H1 (cell line): ENCODE data around the gene PREX1. TPM values are rescaled to one million over a fixed set of nuclear protein-coding genes. Genes with fewer than 3 reads are reported as not detected.

ENCODE experiments used
- FOSL1 ChIP-seq: IDR thresholded peaks from 2 replicates; pipeline ENCODE4 v1.6.1; 2011; ENCODE audit warnings: mild to moderate bottlenecking, low read depth, low read length, moderate library complexity; ENCODE audit not compliant: insufficient read depth
- GABPA ChIP-seq: IDR thresholded peaks from 2 replicates; pipeline ENCODE4 v1.6.1; 2011; ENCODE audit warnings: mild to moderate bottlenecking, low read length, moderate library complexity, borderline replicate concordance; ENCODE audit not compliant: insufficient read depth
- HDAC6 ChIP-seq: IDR thresholded peaks from one replicate; pipeline ENCODE4 v1.7.1; 2012; ENCODE audit warnings: low read depth, mild to moderate bottlenecking, inconsistent platforms, low read length, moderate library complexity
- KDM5A ChIP-seq: fragments of 200-600 bp; IDR thresholded peaks from 2 replicates; pipeline ENCODE4 v1.7.1; 2012; ENCODE audit warnings: mild to moderate bottlenecking, low read length, inconsistent platforms, mixed read lengths
- SRF ChIP-seq: IDR thresholded peaks from 2 replicates; pipeline ENCODE4 v1.6.1; 2011; ENCODE audit warnings: mild to moderate bottlenecking, low read depth, low read length, moderate library complexity
- TCF12 ChIP-seq: IDR thresholded peaks from 2 replicates; pipeline ENCODE4 v1.6.1; 2011; ENCODE audit warnings: low read depth, mild to moderate bottlenecking, low read length
- YY1 ChIP-seq: IDR thresholded peaks from 2 replicates; pipeline ENCODE4 v1.6.1; 2011; ENCODE audit warnings: low read depth, mild to moderate bottlenecking, low read length
- polyA plus RNA-seq, 7 experiments: library from polyadenylated mRNA; depleted of rRNA in 3 of 7; stranded (reverse) in 5 of 7; unstranded in 2 of 7; fragments of >200 nt in 5 of 7; fragments of 200-250 nt in 2 of 7; gene quantifications; 1 replicate in 5 of 7; 2 replicates in 1 of 7; 4 replicates in 1 of 7; pipeline versions ENCODE4 v1.2.1 to v1.2.3, GENCODE V29; 2011 to 2013; ENCODE audit warnings: missing spikeins in 2 of 7, mixed read lengths in 2 of 7
- total RNA-seq: library from RNA; stranded (reverse); fragmentation: NEBNext Ultra II Directional; extraction: Animal tissue kit (Norgen Biotek cat#: 25700); gene quantifications from 2 replicates; pipeline ENCODE4 v1.2.1, GENCODE V29; 2021
- TF ChIP-seq, protein P1 (sequence below): fragments of 300-600 bp; sonication (generic); IDR thresholded peaks from 2 replicates; pipeline ENCODE4 v1.7.1; 2012; ENCODE audit warnings: low read length, moderate library complexity, mild to moderate bottlenecking, inconsistent platforms; ENCODE audit not compliant: insufficient replicate concordance
- TF ChIP-seq, protein P2 (sequence below), 3 experiments: IDR thresholded peaks; 1 replicate in 2 of 3; 2 replicates in 1 of 3; pipeline versions ENCODE4 v1.5.1 to v1.6.1; 2011; ENCODE audit warnings: low read length in 3 of 3, mild to moderate bottlenecking in 3 of 3, inconsistent platforms in 2 of 3, low read depth in 1 of 3, moderate library complexity in 1 of 3; ENCODE audit not compliant: insufficient read depth in 1 of 3; ENCODE audit errors: control extremely low read depth in 1 of 3

The PREX1 gene
- total and polyA plus RNA-seq, 2 of the 8 experiments (the other 6 are each of a cell fraction or from before 2014, with no cell fraction given) = 10.7 to 12.8 TPM

DNA sequence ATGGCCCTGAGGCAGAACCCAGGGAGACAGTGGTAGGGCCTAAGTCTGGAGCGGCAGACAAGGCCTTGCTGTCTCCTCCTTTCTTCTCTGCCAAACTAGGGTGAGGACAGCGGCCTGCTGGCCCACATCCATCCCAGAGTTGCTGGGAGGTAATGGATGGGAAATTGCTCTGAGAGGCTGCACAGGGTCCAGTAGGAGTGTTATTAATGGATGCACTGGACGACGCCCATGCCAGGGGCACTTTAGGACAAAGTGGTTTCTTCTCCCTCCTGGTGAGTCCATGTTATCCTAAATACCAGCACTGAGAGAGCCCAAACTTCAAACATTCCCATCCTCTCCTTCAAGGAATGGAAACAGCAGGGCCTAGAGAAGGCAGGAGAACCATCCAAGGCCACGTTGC is 28.3 kb upstream of the PREX1 start (continued):
- TF ChIP-seq, protein P1, sequence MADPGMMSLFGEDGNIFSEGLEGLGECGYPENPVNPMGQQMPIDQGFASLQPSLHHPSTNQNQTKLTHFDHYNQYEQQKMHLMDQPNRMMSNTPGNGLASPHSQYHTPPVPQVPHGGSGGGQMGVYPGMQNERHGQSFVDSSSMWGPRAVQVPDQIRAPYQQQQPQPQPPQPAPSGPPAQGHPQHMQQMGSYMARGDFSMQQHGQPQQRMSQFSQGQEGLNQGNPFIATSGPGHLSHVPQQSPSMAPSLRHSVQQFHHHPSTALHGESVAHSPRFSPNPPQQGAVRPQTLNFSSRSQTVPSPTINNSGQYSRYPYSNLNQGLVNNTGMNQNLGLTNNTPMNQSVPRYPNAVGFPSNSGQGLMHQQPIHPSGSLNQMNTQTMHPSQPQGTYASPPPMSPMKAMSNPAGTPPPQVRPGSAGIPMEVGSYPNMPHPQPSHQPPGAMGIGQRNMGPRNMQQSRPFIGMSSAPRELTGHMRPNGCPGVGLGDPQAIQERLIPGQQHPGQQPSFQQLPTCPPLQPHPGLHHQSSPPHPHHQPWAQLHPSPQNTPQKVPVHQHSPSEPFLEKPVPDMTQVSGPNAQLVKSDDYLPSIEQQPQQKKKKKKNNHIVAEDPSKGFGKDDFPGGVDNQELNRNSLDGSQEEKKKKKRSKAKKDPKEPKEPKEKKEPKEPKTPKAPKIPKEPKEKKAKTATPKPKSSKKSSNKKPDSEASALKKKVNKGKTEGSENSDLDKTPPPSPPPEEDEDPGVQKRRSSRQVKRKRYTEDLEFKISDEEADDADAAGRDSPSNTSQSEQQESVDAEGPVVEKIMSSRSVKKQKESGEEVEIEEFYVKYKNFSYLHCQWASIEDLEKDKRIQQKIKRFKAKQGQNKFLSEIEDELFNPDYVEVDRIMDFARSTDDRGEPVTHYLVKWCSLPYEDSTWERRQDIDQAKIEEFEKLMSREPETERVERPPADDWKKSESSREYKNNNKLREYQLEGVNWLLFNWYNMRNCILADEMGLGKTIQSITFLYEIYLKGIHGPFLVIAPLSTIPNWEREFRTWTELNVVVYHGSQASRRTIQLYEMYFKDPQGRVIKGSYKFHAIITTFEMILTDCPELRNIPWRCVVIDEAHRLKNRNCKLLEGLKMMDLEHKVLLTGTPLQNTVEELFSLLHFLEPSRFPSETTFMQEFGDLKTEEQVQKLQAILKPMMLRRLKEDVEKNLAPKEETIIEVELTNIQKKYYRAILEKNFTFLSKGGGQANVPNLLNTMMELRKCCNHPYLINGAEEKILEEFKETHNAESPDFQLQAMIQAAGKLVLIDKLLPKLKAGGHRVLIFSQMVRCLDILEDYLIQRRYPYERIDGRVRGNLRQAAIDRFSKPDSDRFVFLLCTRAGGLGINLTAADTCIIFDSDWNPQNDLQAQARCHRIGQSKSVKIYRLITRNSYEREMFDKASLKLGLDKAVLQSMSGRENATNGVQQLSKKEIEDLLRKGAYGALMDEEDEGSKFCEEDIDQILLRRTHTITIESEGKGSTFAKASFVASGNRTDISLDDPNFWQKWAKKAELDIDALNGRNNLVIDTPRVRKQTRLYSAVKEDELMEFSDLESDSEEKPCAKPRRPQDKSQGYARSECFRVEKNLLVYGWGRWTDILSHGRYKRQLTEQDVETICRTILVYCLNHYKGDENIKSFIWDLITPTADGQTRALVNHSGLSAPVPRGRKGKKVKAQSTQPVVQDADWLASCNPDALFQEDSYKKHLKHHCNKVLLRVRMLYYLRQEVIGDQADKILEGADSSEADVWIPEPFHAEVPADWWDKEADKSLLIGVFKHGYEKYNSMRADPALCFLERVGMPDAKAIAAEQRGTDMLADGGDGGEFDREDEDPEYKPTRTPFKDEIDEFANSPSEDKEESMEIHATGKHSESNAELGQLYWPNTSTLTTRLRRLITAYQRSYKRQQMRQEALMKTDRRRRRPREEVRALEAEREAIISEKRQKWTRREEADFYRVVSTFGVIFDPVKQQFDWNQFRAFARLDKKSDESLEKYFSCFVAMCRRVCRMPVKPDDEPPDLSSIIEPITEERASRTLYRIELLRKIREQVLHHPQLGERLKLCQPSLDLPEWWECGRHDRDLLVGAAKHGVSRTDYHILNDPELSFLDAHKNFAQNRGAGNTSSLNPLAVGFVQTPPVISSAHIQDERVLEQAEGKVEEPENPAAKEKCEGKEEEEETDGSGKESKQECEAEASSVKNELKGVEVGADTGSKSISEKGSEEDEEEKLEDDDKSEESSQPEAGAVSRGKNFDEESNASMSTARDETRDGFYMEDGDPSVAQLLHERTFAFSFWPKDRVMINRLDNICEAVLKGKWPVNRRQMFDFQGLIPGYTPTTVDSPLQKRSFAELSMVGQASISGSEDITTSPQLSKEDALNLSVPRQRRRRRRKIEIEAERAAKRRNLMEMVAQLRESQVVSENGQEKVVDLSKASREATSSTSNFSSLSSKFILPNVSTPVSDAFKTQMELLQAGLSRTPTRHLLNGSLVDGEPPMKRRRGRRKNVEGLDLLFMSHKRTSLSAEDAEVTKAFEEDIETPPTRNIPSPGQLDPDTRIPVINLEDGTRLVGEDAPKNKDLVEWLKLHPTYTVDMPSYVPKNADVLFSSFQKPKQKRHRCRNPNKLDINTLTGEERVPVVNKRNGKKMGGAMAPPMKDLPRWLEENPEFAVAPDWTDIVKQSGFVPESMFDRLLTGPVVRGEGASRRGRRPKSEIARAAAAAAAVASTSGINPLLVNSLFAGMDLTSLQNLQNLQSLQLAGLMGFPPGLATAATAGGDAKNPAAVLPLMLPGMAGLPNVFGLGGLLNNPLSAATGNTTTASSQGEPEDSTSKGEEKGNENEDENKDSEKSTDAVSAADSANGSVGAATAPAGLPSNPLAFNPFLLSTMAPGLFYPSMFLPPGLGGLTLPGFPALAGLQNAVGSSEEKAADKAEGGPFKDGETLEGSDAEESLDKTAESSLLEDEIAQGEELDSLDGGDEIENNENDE = no peak
- TF ChIP-seq, protein P2, sequence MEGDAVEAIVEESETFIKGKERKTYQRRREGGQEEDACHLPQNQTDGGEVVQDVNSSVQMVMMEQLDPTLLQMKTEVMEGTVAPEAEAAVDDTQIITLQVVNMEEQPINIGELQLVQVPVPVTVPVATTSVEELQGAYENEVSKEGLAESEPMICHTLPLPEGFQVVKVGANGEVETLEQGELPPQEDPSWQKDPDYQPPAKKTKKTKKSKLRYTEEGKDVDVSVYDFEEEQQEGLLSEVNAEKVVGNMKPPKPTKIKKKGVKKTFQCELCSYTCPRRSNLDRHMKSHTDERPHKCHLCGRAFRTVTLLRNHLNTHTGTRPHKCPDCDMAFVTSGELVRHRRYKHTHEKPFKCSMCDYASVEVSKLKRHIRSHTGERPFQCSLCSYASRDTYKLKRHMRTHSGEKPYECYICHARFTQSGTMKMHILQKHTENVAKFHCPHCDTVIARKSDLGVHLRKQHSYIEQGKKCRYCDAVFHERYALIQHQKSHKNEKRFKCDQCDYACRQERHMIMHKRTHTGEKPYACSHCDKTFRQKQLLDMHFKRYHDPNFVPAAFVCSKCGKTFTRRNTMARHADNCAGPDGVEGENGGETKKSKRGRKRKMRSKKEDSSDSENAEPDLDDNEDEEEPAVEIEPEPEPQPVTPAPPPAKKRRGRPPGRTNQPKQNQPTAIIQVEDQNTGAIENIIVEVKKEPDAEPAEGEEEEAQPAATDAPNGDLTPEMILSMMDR (IDR thresholded peaks at IDR 0.05; ENCODE audit: control extremely low read depth in 1 of 3, insufficient read depth in 1 of 3, low read depth in 1 of 3, low read length in 3 of 3) = no peak
- TF ChIP-seq SRF = no peak
- no peak for TF ChIP-seq KDM5A
- no peak for TF ChIP-seq GABPA
- no peak for TF ChIP-seq FOSL1
- no peak for TF ChIP-seq HDAC6
- no peak for TF ChIP-seq TCF12
- TF ChIP-seq YY1 = no peak
